Measurements from ENCODE around the gene COL1A2. TPM values are rescaled to one million over a fixed set of nuclear protein-coding genes. Genes with fewer than 3 reads are reported as not detected.

The COL1A2 gene
- total RNA-seq, result 5.8 and 34.4 TPM in 2 replicates

GRCh38 chr7:94394437-94395140, at the start of gene COL1A2:
COL1A2 (plus strand) TSS chr7:94394895; CDS start chr7:94395032, 137 bp downstream.

Other genes with a start within 250 kb of the COL1A2 start
- gene CASD1, start 114.9 kb downstream of the COL1A2 start, total RNA-seq, result 18.3 and 20.3 TPM in 2 replicates